Measurements from ENCODE around the gene TREX2. TPM values are rescaled to one million over a fixed set of nuclear protein-coding genes. Genes with fewer than 3 reads are reported as not detected.

TREX2 gene
- total and polyA plus RNA-seq, 2 donors from 2014 or later: 0.67 to 1.4 TPM

GRCh38 chrX:153457827-153458466 is 12.1 kb upstream of the TREX2 start:
- H3K9ac ChIP-seq (ENCODE audit: low read length in 3 of 3): no peak overlapping the region
- intact Hi-C loops (cut with DNase I): no loop called here
- no peaks in the 10 kb centered on the region for H3K4me1 ChIP-seq (ENCODE audit: control insufficient read depth in 2 of 3, insufficient read depth in 2 of 3, low read depth in 1 of 3, low read length in 3 of 3)
- H3K9me3 ChIP-seq (ENCODE audit: control insufficient read depth in 2 of 3, insufficient read depth in 1 of 3, low read length in 3 of 3): no peaks in the 10 kb centered on the region
- H3K27me3 ChIP-seq (ENCODE audit: control insufficient read depth, insufficient read depth, low read length): no peaks in the 10 kb centered on the region
- FAIRE-seq: no peak
- DNase-seq: peak in 1 of 5 donors; percentile 60
- H3K27ac ChIP-seq (ENCODE audit: low read depth in 2 of 2, low read length in 2 of 2): no peak overlapping the region
- H3K4me3 ChIP-seq (ENCODE audit: low read length in 3 of 3): no peak overlapping the region
- TF ChIP-seq, protein P1, sequence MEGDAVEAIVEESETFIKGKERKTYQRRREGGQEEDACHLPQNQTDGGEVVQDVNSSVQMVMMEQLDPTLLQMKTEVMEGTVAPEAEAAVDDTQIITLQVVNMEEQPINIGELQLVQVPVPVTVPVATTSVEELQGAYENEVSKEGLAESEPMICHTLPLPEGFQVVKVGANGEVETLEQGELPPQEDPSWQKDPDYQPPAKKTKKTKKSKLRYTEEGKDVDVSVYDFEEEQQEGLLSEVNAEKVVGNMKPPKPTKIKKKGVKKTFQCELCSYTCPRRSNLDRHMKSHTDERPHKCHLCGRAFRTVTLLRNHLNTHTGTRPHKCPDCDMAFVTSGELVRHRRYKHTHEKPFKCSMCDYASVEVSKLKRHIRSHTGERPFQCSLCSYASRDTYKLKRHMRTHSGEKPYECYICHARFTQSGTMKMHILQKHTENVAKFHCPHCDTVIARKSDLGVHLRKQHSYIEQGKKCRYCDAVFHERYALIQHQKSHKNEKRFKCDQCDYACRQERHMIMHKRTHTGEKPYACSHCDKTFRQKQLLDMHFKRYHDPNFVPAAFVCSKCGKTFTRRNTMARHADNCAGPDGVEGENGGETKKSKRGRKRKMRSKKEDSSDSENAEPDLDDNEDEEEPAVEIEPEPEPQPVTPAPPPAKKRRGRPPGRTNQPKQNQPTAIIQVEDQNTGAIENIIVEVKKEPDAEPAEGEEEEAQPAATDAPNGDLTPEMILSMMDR (IDR thresholded peaks at IDR 0.05; ENCODE audit: borderline replicate concordance, extremely low read depth, insufficient read depth): no peak
- H3K36me3 ChIP-seq (ENCODE audit: control insufficient read depth in 2 of 3, insufficient read depth in 3 of 3, low read length in 3 of 3): peaks cover 0 to 2% (median 0%) of the 10 kb centered on the region in 3 donors

DNA sequence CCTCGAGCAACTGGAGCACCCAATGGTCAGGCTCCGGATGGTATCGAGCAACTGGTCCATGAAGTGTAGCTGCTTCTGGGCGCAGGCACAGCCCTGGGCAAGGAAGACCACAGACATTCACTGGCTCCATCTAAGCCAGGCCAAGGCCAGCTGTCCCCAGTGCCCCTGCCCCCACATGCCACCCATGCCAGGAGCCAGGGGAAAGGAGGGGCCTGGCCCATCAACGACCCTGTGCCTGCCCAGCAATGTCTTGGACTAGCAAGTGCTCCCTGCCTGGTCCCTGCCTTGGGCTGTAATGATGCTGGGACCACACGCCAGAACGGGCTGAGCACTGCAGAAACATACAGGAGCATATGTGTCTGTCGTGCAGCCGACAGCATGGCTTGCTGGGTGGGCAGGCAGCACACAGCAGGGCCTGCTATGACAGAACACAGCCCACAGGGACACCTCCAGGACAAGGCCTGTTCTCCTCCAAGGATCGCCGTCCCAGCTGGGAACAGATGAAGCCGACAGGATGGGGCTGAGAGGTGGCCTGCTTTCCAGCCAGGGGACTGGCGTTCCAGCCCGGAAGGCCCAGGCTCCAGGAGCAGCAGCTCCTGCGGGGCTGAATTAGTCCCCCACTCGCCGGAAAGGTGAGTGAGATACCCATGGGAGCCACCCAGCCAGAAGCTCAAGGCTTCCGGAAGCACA is 11.4 kb upstream of the TREX2 start:
- Histone ChIP-seq H3K9me3 (ENCODE audit: control insufficient read depth in 2 of 3, insufficient read depth in 1 of 3, low read length in 3 of 3) (no peaks in the 10 kb centered on the region), H3K4me3 (ENCODE audit: low read length in 3 of 3) (no peak overlapping the region), H3K36me3 (ENCODE audit: control insufficient read depth in 2 of 3, insufficient read depth in 3 of 3, low read length in 3 of 3) (peaks cover 0 to 2% (median 0%) of the 10 kb centered on the region in 3 donors), H3K9ac (ENCODE audit: low read length in 3 of 3) (no peak overlapping the region), H3K27me3 (ENCODE audit: control insufficient read depth, insufficient read depth, low read length) (no peaks in the 10 kb centered on the region), H3K27ac (ENCODE audit: low read depth in 2 of 2, low read length in 2 of 2) (no peak overlapping the region), H3K4me1 (ENCODE audit: control insufficient read depth in 2 of 3, insufficient read depth in 2 of 3, low read depth in 1 of 3, low read length in 3 of 3) (no peaks in the 10 kb centered on the region)
- intact Hi-C loops (cut with DNase I): no loop called here
- TF ChIP-seq, protein P1 (IDR thresholded peaks at IDR 0.05; ENCODE audit: borderline replicate concordance, extremely low read depth, insufficient read depth): no peak
- FAIRE-seq (no peak), DNase-seq (peak in 1 of 5 donors; percentile 61)

DNA sequence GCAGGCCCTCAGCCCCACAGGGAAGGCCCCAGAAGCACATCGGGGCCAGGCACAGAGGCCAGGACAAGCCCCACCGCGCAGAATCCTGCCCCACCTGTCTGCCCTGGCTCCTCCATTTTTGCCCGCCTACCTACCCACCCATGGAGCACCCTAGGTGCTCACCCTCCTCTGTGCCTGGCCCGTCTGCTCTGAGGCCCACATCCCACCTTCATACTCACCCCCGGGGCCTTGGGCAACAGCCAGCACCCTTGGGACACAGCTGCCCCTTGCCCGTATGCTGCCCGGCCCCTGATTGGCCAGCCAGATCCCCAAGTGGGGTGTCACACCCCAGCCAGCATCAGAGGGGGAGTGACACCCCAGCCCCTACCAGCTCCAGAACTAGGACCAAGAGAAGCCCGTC is 10.8 kb upstream of the TREX2 start:
- Histone ChIP-seq H3K27ac (ENCODE audit: low read depth in 2 of 2, low read length in 2 of 2) (no peak overlapping the region), H3K36me3 (ENCODE audit: control insufficient read depth in 2 of 3, insufficient read depth in 3 of 3, low read length in 3 of 3) (peaks cover 0 to under 1% (median 0%) of the 10 kb centered on the region in 3 donors), H3K9me3 (ENCODE audit: control insufficient read depth in 2 of 3, insufficient read depth in 1 of 3, low read length in 3 of 3) (no peaks in the 10 kb centered on the region), H3K4me3 (ENCODE audit: low read length in 3 of 3) (no peak overlapping the region), H3K4me1 (ENCODE audit: control insufficient read depth in 2 of 3, insufficient read depth in 2 of 3, low read depth in 1 of 3, low read length in 3 of 3) (no peaks in the 10 kb centered on the region), H3K9ac (ENCODE audit: low read length in 3 of 3) (no peak overlapping the region), H3K27me3 (ENCODE audit: control insufficient read depth, insufficient read depth, low read length) (no peaks in the 10 kb centered on the region)
- DNase-seq (peak in 1 of 5 donors; percentile 63), FAIRE-seq (no peak)
- TF ChIP-seq, protein P1 (IDR thresholded peaks at IDR 0.05; ENCODE audit: borderline replicate concordance, extremely low read depth, insufficient read depth): no peak
- intact Hi-C loops (cut with DNase I): no loop called here

Data from kidney (tissue), 14 donors.